ENCODE results near the gene HSD11B1. TPM values are rescaled to one million over a fixed set of nuclear protein-coding genes. Genes with fewer than 3 reads are reported as not detected.

Gene HSD11B1
- polyA plus RNA-seq, 2 donors: 0.24 to 0.41 TPM

DNA sequence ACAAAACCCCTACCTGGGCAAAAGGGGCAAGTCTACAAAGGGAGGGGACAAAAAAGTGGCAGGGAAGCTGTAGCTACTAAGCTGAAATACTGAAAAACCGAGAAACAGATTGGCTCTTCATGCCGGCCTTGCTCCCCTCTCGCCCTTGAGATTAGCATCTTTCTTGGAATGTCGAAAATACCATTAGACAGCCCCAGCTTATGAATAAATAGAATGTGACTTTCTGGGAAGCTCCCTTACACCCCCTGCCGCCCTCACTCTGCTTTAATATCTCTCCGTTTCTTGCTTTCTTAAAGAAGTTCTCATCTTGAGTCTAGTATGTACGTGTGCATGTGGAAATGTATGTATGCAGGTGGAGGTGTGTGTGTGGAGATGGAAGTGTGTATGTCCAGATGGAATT, 65.3 kb downstream of the HSD11B1 start:
- H3K27me3 ChIP-seq (ENCODE audit: control insufficient read depth in 1 of 2, insufficient read depth in 2 of 2, low read length in 2 of 2): no peaks in the 10 kb centered on the region
- H3K4me3 ChIP-seq (ENCODE audit: low read depth in 1 of 2, low read length in 2 of 2): peak overlapping the region in 1 of 2 donors; percentile 2
- 57 to 59% methylated on average over 7 of the region's 7 CpGs for WGBS, 2 donors
- no peaks in the 10 kb centered on the region for H3K36me3 ChIP-seq (ENCODE audit: control insufficient read depth in 2 of 2, insufficient read depth in 2 of 2, low read length in 1 of 2)
- peaks cover 0 to 9% of the 10 kb centered on the region in 2 donors for H3K4me1 ChIP-seq (ENCODE audit: control insufficient read depth in 2 of 2, insufficient read depth in 2 of 2, low read length in 1 of 2)
- peaks cover 0 to 7% of the 10 kb centered on the region in 2 donors for H3K9me3 ChIP-seq (ENCODE audit: control insufficient read depth in 2 of 2, insufficient read depth in 1 of 2, low read depth in 1 of 2, low read length in 1 of 2)
- H3K27ac ChIP-seq (ENCODE audit: low read depth in 2 of 2, low read length in 1 of 2): peak overlapping the region; percentile 9 to 52

DNA sequence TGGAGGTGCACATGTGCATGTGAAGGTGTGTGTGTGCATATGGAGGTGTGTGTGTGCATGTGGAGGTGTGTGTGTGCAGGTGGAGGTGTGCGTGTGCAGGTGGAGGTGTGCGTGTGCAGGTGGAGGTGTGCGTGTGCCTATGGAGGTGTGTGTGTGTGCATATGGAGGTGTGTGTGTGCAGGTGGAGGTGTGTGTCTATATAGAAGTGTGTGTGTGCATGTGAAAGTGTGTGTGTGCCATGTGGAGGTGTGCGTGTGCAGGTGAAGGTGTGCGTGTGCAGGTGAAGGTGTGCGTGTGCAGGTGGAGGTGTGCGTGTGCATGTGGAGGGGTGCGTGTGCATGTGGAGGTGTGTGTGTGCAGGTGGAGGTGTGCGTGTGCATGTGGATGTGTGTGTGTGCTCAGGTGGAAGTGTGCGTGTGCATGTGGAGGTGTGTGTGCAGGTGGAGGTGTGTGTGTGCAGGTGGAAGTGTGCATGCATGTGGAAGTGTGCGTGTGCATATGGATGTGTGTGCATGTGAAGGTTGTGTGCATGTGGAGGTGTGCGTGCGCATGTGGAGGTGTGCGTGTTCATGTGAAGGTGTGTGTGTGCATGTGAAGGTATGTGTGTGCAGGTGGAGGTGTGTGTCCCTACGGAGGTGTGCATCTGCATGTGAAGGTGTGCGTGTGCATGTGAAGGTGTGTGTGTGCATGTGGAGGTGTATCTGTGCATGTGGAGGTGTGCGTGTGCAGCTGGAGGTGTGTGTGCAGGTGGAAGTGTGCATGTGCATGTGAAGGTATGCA, 66.2 kb downstream of the HSD11B1 start:
- peaks cover 0 to 9% of the 10 kb centered on the region in 2 donors for H3K4me1 ChIP-seq (ENCODE audit: control insufficient read depth in 2 of 2, insufficient read depth in 2 of 2, low read length in 1 of 2)
- H3K9me3 ChIP-seq (ENCODE audit: control insufficient read depth in 2 of 2, insufficient read depth in 1 of 2, low read depth in 1 of 2, low read length in 1 of 2): peaks cover 0 to 7% of the 10 kb centered on the region in 2 donors

DNA sequence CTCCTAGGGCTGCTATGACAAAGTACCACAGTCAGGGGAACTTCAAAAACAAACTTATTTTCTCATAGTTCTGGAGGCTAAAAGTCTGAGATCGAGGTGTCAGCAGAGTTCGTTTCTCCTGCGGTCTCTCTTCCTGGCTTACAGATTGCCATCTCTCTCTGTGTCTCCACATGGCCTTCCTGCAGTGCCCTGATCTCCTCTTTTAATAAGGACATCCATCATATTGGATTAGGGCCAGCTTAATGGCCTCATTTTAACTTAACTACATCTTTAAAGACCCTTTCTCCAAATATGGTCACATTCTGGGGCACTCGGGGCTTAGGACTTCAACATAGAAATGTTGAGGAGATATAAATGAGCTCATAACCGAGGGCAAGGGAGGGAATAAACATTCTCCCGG, 67.5 kb downstream of the HSD11B1 start:
- Histone ChIP-seq H3K4me3 (ENCODE audit: low read depth in 1 of 2, low read length in 2 of 2) (no peak overlapping the region), H3K27ac (ENCODE audit: low read depth in 2 of 2, low read length in 1 of 2) (no peak overlapping the region), H3K9me3 (ENCODE audit: control insufficient read depth in 2 of 2, insufficient read depth in 1 of 2, low read depth in 1 of 2, low read length in 1 of 2) (peaks cover 0 to 7% of the 10 kb centered on the region in 2 donors), H3K27me3 (ENCODE audit: control insufficient read depth in 1 of 2, insufficient read depth in 2 of 2, low read length in 2 of 2) (no peaks in the 10 kb centered on the region), H3K4me1 (ENCODE audit: control insufficient read depth in 2 of 2, insufficient read depth in 2 of 2, low read length in 1 of 2) (peaks cover 0 to 9% of the 10 kb centered on the region in 2 donors), H3K36me3 (ENCODE audit: control insufficient read depth in 2 of 2, insufficient read depth in 2 of 2, low read length in 1 of 2) (no peaks in the 10 kb centered on the region)
- WGBS, 2 donors: 44 to 48% methylated on average over 6 of the region's 6 CpGs

More for the DNA sequence above, 66.2 kb downstream of the HSD11B1 start:
- H3K27me3 ChIP-seq (ENCODE audit: control insufficient read depth in 1 of 2, insufficient read depth in 2 of 2, low read length in 2 of 2): no peaks in the 10 kb centered on the region
- H3K4me3 ChIP-seq (ENCODE audit: low read depth in 1 of 2, low read length in 2 of 2): peak overlapping the region in 1 of 2 donors; percentile 2
- no peaks in the 10 kb centered on the region for H3K36me3 ChIP-seq (ENCODE audit: control insufficient read depth in 2 of 2, insufficient read depth in 2 of 2, low read length in 1 of 2)
- no peak overlapping the region for H3K27ac ChIP-seq (ENCODE audit: low read depth in 2 of 2, low read length in 1 of 2)
- 96% methylated on average over 17 of the region's 17 CpGs for WGBS, 2 donors

DNA sequence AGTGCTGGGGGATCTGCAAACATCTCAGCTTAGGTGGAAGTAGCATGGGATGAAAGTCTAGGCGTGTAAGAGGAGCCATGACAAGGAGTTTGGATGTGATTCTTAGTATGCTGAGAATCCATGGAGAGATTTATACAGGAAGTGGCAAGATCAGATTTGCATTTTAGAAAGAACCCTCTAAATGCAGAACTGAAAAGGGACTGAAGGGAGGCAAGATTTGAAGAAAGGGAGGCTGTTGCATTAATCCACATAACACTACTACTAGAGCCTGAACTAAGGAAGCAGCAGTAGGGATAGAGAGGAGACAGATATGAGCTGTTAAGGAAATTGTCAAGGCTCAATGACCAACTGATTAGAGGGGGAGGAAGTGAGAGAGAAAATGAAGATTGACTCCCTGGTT, 69.9 kb downstream of the HSD11B1 start:
- Histone ChIP-seq H3K9me3 (ENCODE audit: control insufficient read depth in 2 of 2, insufficient read depth in 1 of 2, low read depth in 1 of 2, low read length in 1 of 2) (peaks cover 0 to 7% of the 10 kb centered on the region in 2 donors), H3K36me3 (ENCODE audit: control insufficient read depth in 2 of 2, insufficient read depth in 2 of 2, low read length in 1 of 2) (peaks cover 0 to 2% of the 10 kb centered on the region in 2 donors), H3K27ac (ENCODE audit: low read depth in 2 of 2, low read length in 1 of 2) (no peak overlapping the region), H3K27me3 (ENCODE audit: control insufficient read depth in 1 of 2, insufficient read depth in 2 of 2, low read length in 2 of 2) (no peaks in the 10 kb centered on the region), H3K4me3 (ENCODE audit: low read depth in 1 of 2, low read length in 2 of 2) (no peak overlapping the region), H3K4me1 (ENCODE audit: control insufficient read depth in 2 of 2, insufficient read depth in 2 of 2, low read length in 1 of 2) (peaks cover 0 to 9% of the 10 kb centered on the region in 2 donors)
- 82 to 88% methylated on average over 1 of the region's 1 CpG for WGBS, 2 donors

DNA sequence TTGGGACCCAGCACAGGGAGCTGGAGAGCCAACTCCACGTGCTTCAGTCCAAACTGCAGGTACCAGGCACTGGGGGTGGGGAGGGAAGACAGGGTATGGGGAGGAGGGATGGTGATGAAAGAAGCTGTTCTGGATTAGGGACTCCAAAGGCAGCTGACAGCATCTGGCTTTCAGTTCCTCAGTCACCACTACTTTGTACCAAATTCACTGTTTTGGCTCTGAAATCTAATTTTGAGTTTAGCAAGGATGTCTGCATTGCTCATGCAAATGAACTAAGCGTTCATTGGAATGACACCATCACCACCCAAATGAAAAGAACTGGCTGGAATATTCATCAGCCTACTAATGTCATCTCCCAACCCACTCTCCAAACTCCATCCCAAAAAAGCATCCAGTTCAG, 71.0 kb downstream of the HSD11B1 start:
- H3K27ac ChIP-seq (ENCODE audit: low read depth in 2 of 2, low read length in 1 of 2): no peak overlapping the region
- H3K4me1 ChIP-seq (ENCODE audit: control insufficient read depth in 2 of 2, insufficient read depth in 2 of 2, low read length in 1 of 2): peaks cover 0 to 8% of the 10 kb centered on the region in 2 donors
- 66 to 79% methylated on average over 2 of the region's 2 CpGs for WGBS, 2 donors
- peaks cover 0 to 2% of the 10 kb centered on the region in 2 donors for H3K36me3 ChIP-seq (ENCODE audit: control insufficient read depth in 2 of 2, insufficient read depth in 2 of 2, low read length in 1 of 2)
- H3K9me3 ChIP-seq (ENCODE audit: control insufficient read depth in 2 of 2, insufficient read depth in 1 of 2, low read depth in 1 of 2, low read length in 1 of 2): peaks cover 0 to 7% of the 10 kb centered on the region in 2 donors
- no peak overlapping the region for H3K4me3 ChIP-seq (ENCODE audit: low read depth in 1 of 2, low read length in 2 of 2)
- H3K27me3 ChIP-seq (ENCODE audit: control insufficient read depth in 1 of 2, insufficient read depth in 2 of 2, low read length in 2 of 2): no peaks in the 10 kb centered on the region

DNA sequence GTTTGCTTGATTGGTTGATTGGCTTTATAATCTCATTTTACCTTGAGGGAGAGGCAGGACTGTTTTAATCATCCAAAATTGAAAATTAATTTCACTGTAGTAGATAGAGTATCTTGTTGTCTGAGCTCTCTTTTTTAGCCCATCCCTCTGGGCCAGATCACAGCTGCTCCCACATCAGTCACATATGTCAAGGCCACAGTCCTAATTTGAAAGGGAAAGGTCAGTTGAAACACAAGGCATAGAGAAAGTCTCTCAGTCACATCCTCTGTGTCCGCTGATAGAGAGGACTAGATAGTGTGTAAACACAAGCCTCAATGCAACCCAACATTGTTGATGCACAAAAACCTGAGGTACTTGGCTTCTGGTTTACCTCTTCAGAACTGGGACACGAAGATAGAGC, 72.9 kb downstream of the HSD11B1 start:
- no peaks in the 10 kb centered on the region for H3K9me3 ChIP-seq (ENCODE audit: control insufficient read depth in 2 of 2, insufficient read depth in 1 of 2, low read depth in 1 of 2, low read length in 1 of 2)
- no peak overlapping the region for H3K4me3 ChIP-seq (ENCODE audit: low read depth in 1 of 2, low read length in 2 of 2)
- no peaks in the 10 kb centered on the region for H3K4me1 ChIP-seq (ENCODE audit: control insufficient read depth in 2 of 2, insufficient read depth in 2 of 2, low read length in 1 of 2)
- H3K36me3 ChIP-seq (ENCODE audit: control insufficient read depth in 2 of 2, insufficient read depth in 2 of 2, low read length in 1 of 2): peaks cover 0 to 4% of the 10 kb centered on the region in 2 donors
- 93% methylated on average over 2 of the region's 2 CpGs for WGBS, 2 donors
- H3K27ac ChIP-seq (ENCODE audit: low read depth in 2 of 2, low read length in 1 of 2): no peak overlapping the region
- no peaks in the 10 kb centered on the region for H3K27me3 ChIP-seq (ENCODE audit: control insufficient read depth in 1 of 2, insufficient read depth in 2 of 2, low read length in 2 of 2)

DNA sequence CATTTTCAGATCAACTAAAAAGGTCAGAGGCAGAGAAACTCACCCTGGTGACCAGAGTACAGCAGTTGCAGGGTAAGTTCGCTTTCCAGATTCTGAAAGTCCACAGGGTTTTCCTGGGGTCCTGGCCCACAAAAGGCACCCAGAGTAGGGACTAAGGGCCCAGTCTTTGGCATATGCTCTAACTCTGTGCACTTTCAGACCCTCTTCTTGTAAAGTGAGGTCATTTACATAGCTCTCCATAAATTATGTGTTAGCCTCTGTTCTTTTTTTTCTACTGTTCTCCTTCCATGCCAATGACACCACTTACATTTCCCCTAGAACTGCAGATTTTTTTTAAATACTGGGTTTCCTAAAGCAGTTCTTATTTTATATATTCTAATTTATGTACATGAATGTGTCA, 73.5 kb downstream of the HSD11B1 start:
- Histone ChIP-seq H3K36me3 (ENCODE audit: control insufficient read depth in 2 of 2, insufficient read depth in 2 of 2, low read length in 1 of 2) (peaks cover 0 to 4% of the 10 kb centered on the region in 2 donors), H3K27ac (ENCODE audit: low read depth in 2 of 2, low read length in 1 of 2) (no peak overlapping the region), H3K4me1 (ENCODE audit: control insufficient read depth in 2 of 2, insufficient read depth in 2 of 2, low read length in 1 of 2) (no peaks in the 10 kb centered on the region), H3K27me3 (ENCODE audit: control insufficient read depth in 1 of 2, insufficient read depth in 2 of 2, low read length in 2 of 2) (no peaks in the 10 kb centered on the region), H3K4me3 (ENCODE audit: low read depth in 1 of 2, low read length in 2 of 2) (no peak overlapping the region), H3K9me3 (ENCODE audit: control insufficient read depth in 2 of 2, insufficient read depth in 1 of 2, low read depth in 1 of 2, low read length in 1 of 2) (no peaks in the 10 kb centered on the region)
- 99 to 100% methylated on average over 1 of the region's 1 CpG for WGBS, 2 donors

DNA sequence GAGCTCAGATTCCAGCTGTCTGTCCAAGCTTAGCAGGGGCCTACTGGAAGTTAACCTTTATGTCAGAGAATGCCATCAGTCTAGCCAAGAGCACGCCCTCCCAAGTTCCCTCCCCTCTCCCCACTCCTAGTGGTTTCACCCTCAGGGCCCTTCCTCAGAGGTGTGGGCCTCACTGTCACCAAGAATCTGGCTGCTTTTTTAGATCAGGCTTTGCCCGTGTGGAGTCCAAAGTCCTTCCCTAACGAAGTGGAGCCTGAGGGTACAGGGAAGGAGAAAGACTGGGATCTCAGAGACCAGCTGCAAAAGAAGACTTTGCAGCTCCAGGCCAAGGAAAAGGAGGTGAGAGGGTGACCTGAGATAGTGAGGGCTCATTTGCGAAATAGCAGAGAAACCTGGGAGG, 75.6 kb downstream of the HSD11B1 start:
- Histone ChIP-seq H3K4me3 (ENCODE audit: low read depth in 1 of 2, low read length in 2 of 2) (no peak overlapping the region), H3K27ac (ENCODE audit: low read depth in 2 of 2, low read length in 1 of 2) (no peak overlapping the region), H3K4me1 (ENCODE audit: control insufficient read depth in 2 of 2, insufficient read depth in 2 of 2, low read length in 1 of 2) (no peaks in the 10 kb centered on the region), H3K27me3 (ENCODE audit: control insufficient read depth in 1 of 2, insufficient read depth in 2 of 2, low read length in 2 of 2) (no peaks in the 10 kb centered on the region), H3K9me3 (ENCODE audit: control insufficient read depth in 2 of 2, insufficient read depth in 1 of 2, low read depth in 1 of 2, low read length in 1 of 2) (no peaks in the 10 kb centered on the region), H3K36me3 (ENCODE audit: control insufficient read depth in 2 of 2, insufficient read depth in 2 of 2, low read length in 1 of 2) (peaks cover 0 to 4% of the 10 kb centered on the region in 2 donors)
- 61 to 80% methylated on average over 4 of the region's 4 CpGs for WGBS, 2 donors

DNA sequence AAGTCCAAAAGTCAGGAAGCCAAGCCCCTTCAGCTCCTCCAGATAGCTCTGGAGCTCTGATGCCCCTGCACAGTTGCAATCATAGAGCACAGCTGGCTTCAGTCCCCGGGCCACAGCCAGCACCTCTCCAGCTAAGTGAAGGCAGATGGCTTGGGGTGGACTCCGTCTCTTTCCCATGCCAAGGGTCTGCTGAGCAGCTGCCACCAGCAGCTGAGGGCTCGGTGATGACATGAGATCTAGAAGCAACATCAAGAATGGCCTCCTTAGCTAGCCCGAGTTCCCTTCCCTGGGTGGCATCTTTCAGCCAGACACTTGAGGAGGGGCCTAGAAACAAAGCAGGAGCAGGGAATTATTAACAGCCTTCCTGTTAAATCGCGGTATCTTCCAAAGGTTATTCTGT, 78.7 kb downstream of the HSD11B1 start:
- no peaks in the 10 kb centered on the region for H3K9me3 ChIP-seq (ENCODE audit: control insufficient read depth in 2 of 2, insufficient read depth in 1 of 2, low read depth in 1 of 2, low read length in 1 of 2)
- H3K27me3 ChIP-seq (ENCODE audit: control insufficient read depth in 1 of 2, insufficient read depth in 2 of 2, low read length in 2 of 2): no peaks in the 10 kb centered on the region
- WGBS, 2 donors: 57 to 63% methylated on average over 6 of the region's 6 CpGs
- H3K4me3 ChIP-seq (ENCODE audit: low read depth in 1 of 2, low read length in 2 of 2): peak overlapping the region in 1 of 2 donors; percentile 81
- H3K36me3 ChIP-seq (ENCODE audit: control insufficient read depth in 2 of 2, insufficient read depth in 2 of 2, low read length in 1 of 2): peaks cover 0 to 4% of the 10 kb centered on the region in 2 donors
- peaks cover 0 to 3% of the 10 kb centered on the region in 2 donors for H3K4me1 ChIP-seq (ENCODE audit: control insufficient read depth in 2 of 2, insufficient read depth in 2 of 2, low read length in 1 of 2)
- no peak overlapping the region for H3K27ac ChIP-seq (ENCODE audit: low read depth in 2 of 2, low read length in 1 of 2)

Data from esophagus (tissue), 2 donors.